ENCODE results near the gene PRRG1.
"Not testable (repeated sequence)": the region's sequence is repeated elsewhere in the genome, so short reads cannot be mapped to it uniquely, and the experiment has no call there.

The PRRG1 gene

DNA sequence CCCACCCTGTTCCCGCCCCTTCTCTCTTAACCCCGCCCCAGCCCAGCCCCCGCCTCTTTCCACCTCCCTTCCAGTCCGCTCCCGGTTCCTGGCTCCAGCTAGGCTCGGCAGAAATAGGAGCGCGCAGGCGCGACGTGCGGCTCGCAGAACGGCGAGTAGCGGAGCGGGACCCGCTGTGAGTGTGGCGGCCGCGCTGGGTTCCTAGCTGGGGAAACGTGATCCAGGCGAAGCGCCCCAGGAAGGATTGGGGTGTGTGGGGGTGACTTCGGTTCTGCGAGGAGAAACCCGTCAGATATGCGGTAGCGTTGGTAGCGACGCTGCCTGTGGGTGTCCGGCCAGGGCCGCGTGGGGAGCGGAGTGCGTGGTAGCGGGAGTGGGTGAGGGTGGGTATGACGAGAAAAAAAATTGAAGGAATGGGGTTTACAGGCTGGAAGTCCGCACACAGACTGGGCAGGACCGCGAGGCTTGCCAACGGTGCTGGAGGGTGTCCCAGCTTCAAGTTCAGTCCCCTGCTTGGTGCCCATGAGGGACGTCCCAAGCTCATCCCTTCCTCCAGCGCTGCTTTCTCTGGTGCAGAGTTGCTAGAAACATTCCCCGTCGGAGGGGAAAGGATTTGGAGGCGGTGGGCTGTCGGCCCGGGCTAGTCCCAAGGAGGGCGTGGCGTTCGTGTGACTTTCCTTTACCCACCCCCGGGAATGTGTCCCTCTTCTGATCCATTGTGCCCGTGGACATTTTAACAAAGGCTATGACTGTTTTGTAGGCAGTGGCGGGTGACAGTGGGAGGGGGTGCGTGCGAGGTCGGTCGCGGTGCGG, at the start of gene PRRG1:
PRRG1 (plus strand) TSS at position 144 of the 813 bp plus-strand sequence. CDS start 56,886 bp downstream, outside the sequence.
- DNase-seq, result no peak

DNA sequence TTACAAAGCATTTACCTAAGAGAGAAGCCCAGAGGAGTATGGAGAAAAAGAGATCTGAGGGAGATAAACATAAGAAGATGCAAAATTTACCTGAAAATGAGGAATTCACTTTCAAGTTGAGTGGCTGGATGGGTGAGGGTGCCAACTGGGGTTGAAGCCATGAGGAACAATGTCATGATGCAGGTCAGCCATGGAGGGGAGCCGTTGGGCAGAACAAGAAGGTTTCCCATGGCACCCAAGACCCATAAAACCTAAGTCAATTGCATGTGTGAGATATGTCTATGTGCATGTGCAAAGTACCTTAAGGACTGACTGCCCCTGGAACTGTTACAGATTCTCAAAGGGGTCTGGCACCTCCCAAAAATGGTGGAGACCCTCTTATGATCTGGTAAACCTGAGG, 46.6 kb upstream of the PRRG1 start:
- no peak for DNase-seq

GRCh38 chrX:37305238-37305637, 43.9 kb upstream of the PRRG1 start:
- not testable (repeated sequence) for DNase-seq

DNA sequence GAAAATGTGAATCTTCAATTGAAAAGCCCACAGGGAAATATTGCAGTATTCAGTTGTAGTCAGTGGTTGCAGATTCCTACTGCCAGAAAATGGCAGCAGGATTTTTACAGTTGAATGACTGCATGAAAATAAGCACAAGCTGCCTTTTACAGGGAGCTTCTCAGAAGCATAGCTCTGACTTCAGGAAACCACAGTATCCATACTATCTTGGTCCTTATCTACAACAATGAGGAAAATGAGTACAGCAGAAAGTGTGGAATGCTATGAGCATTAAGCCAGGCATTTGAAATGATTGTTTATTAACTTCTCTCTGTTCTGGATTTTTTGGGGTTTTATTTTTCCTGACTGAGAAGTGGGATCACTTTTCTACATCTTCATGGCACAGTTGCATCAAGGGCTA, 34.6 kb upstream of the PRRG1 start:
- no peak for DNase-seq

- no peak for DNase-seq
Observed at GRCh38 chrX:37315511-37316248, 33.5 kb upstream of the PRRG1 start.

DNA sequence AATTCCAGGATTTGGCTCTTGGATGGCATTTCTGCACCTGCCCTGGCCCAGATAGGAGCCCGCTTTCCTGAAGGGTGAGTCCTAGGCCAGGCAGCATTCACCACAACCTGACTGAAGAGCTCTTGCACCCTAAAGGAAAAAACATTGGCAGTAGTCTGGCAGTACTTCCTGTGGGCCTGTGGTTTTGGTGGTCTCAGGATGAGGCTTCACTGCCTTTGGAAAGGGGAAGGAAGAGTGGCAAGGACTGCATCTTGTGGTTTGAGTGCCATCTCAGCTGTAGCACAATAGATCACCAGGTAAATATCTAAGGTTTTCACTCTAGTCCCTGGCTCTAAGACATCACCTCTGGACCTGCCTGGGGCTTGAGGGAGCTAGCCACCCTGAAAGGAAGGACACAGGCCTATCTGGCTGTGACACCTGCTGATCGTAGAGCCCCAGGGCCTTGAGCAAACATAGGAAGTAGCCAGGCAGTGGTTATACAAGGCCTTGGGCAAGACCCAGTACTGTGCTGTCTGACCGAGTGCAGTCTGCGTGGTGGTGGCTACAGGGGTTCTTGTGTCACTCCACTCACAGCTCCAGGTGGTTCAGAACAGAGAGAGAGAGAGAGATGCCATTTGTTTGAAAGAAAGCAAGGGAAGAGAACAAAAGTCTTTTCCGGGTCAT, 28.5 kb upstream of the PRRG1 start:
- DNase-seq, result no peak

DNA sequence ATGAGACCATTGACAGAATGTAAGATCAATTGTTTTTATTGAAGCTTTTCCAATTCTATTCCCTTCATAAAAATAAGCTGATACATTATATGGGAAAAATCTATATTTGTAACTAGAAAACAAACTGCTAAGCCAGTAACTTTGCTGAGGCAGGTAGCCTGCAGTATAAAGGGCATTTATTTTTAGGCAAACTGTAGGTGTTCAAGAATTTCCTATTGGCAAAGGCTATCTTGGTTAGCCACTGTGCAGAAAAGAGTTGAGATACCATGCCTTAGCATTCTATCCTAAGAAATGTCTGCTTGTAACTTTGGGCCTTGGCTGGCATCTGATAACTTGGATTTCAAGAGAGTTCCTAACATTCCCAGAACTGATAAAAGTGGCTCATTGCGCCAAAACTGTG, 18.5 kb upstream of the PRRG1 start:
- no peak for DNase-seq

GRCh38 chrX:37331546-37331945, 17.6 kb upstream of the PRRG1 start:
- DNase-seq, result no peak

- DNase-seq, result no peak
Observed at GRCh38 chrX:37332055-37332454, 17.1 kb upstream of the PRRG1 start.

DNA sequence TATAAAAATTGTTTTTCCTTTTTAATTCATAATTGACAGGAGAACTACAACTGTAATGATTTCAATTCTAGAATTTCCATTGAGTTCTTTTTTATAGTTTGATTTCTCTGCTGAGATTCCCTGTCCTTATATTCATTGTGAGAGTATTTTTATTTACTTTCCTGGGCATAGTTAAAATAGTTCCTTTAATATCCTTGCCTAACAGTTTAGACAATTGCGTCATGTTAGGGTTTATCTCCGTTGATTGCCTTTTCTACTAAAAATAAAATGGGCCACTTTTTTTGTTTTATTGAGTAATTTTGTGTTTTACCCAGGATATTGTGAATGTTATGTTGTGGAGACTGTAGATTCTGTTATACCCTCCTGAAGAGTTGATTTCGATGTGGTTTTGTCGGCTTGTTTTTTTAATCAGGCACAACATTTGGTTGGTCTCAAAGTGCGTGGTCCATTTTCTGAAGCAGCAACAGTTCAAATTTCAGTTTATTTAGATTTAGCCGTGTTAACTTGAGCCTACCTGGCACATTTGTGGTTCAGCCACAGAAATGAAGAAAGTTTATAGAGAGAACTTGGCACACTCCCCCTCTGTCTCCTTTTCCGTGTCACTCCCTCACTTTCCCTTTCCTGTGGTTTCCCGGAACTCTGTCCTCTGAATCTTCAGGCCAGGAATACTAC, 16.0 kb upstream of the PRRG1 start:
- no peak for DNase-seq

- no peak for DNase-seq
Observed at GRCh38 chrX:37347420-37347819, 1.7 kb upstream of the PRRG1 start.

DNA sequence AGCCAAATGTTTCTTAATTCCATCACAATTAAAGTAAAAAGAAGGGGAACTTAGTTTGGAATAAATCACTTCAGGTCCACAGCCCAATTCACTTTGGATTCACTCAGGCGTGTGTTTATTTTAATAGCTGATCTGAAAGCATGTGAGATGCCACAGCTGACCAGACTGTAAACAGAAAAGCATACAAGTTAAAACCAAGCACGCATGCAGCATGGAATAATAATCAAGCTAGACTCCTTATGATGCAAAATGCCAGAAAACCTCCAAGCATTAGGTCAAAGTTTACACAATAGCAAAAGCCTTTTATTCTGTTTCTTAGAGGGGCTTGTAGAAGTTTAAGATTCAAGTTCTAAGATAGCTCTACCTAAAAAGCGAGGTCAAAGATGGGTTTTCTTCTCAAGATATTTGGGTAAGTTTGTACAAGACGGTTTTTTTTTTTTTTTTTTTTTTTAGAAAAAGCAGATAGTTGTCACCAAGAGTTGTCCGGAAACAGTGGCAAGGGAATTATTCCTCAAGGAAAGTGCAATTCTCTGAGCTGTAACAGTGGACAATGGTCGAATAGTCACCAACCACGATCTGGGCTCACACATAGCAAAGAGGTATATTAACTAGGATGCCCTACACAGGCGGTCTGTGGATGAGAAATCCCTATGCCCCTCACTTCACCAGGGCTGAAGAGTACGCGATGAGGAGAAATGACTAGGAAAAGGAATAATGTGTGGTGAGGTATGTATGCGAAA, 763 bp upstream of the PRRG1 start:
- DNase-seq, result no peak

GRCh38 chrX:37348971-37349220, 268 bp upstream of the PRRG1 start:
- DNase-seq, result no peak

DNA sequence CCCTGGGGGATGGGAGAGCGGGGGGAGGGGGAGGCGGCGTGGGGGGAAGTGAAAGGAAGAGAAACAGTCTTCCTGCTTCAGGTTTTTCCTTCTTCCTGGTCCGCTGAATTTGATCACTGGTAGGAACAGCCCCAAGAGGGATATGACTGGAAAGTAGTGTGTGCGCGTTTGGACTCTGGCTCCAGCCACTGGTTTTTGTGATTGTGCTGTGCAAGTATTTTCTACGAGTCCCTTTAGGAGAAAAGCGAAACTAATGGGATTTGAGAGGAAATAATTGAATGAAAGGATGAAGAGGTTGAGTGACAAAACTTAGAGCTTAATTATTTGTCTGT, 836 bp downstream of the PRRG1 start:
- no peak for DNase-seq

DNA sequence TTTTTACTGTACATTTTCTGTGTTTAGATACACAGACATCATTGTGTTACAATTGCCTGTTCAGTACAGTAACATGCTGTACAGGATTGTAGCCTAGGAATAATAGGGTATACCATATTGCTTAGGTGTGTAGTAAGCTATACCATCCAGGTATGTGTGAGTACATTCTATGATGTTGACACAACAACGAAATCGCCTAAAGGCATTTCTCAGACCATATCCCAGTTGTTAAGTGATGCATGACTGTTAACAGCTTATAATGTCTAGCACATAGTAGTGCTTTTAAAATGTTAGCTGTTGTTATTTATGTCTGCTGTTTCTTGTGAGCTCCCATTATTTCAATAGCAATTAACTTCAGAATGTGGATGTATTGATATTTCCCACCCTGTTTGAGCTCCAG, 4.5 kb downstream of the PRRG1 start:
- no peak for DNase-seq

DNA sequence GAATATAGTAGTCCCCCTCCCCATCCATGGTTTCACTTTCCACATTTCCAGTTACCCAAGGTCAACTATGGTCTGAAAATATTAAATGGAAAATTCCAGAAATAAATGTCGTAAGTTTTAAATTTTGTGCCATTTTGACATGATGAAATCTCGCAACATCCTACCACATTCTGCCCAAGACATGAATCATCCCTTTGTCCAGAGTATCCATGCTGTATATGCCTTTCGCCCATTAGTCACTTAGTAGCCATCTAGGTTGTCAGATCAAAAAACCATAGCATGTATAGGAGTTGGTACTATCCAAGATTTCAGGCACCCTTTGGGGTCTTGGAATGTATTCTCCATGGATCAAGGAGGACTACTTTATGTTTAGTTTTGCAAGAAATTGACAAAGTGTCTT, 8.3 kb downstream of the PRRG1 start:
- DNase-seq, result no peak

DNA sequence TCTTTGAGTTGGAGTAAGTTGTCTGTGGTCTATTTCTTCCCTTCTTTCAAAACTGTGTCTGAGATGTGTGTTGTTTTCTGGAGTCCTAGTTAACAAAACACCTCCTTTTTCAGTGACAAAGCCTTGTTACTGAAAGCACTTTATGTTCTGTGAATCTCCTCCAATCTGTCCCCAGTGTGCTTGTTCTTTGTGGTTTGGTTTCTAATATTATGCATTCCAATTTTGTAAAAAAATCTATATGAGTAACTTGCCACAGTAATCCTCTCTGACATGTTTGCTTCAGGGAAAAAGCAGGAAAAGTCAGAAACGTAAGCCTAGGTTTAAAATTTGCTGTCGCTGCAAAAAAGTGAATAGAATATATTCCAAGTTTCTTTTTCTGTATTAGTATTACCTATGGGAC, 12.4 kb downstream of the PRRG1 start:
- DNase-seq, result no peak

- DNase-seq, result no peak
Observed at GRCh38 chrX:37364666-37365065, 15.5 kb downstream of the PRRG1 start.

GRCh38 chrX:37367946-37368345, 18.8 kb downstream of the PRRG1 start:
- no peak for DNase-seq

- no peak for DNase-seq
Observed at GRCh38 chrX:37370499-37371141, 21.5 kb downstream of the PRRG1 start.

DNA sequence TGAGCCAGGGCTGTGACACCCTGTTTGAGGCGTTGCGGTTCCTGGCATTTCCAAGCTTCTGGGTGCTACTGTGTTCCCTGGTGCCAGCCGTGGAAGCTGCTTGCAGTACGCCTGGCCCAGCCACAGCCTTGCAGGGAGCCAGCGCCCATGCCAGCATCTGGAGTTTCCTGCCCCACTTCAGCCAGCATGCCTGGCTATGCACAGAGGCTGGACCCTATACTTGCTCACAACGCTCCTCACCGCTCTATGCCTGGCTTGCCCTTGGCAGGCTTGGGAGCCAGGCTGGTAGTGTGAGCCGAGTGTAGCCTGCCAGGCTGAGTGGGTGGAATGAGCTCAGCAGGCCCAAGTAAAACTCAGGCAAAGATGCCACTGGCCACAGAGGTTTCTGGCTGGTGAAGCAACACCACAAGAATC, 22.4 kb downstream of the PRRG1 start:
- DNase-seq, result no peak

- no peak for DNase-seq
Observed at GRCh38 chrX:37378404-37378803, 29.2 kb downstream of the PRRG1 start.

DNA sequence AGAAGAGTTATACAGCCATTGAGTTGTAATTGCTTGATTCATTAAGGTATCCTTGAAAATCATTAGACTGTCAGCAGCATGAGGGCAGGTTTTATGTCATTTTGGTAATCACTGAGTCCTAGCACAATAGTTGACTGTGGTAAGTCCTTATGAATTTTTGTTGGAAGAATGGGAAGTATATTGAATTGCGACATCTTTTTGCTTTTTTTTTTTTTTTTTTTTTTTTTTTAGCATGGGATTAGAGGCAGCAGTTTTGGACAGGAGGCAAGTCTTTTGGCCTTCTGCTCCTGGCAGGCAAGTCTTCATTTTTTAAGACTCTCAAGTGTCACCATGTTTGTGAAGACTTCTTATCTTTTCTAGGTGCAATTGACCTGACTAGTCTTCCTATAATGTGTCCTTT, 29.7 kb downstream of the PRRG1 start:
- no peak for DNase-seq

All from activated naive CD4-positive, alpha-beta T cell treated with Interleukin-2 at 50 U/mL for 16 hours (primary cell).